ENCODE data around the gene COQ10A.

GRCh38 chr12:56260921-56261320 is 5.8 kb upstream of the COQ10A start:
- TF ChIP-seq, protein P1, sequence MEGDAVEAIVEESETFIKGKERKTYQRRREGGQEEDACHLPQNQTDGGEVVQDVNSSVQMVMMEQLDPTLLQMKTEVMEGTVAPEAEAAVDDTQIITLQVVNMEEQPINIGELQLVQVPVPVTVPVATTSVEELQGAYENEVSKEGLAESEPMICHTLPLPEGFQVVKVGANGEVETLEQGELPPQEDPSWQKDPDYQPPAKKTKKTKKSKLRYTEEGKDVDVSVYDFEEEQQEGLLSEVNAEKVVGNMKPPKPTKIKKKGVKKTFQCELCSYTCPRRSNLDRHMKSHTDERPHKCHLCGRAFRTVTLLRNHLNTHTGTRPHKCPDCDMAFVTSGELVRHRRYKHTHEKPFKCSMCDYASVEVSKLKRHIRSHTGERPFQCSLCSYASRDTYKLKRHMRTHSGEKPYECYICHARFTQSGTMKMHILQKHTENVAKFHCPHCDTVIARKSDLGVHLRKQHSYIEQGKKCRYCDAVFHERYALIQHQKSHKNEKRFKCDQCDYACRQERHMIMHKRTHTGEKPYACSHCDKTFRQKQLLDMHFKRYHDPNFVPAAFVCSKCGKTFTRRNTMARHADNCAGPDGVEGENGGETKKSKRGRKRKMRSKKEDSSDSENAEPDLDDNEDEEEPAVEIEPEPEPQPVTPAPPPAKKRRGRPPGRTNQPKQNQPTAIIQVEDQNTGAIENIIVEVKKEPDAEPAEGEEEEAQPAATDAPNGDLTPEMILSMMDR (IDR thresholded peaks at IDR 0.05; ENCODE audit: insufficient read depth, low read length, poor library complexity, severe bottlenecking) = no peak
- no peak for TF ChIP-seq EZH2phosphoT487 (conservative IDR thresholded peaks at IDR 0.05; ENCODE audit: low read length)

Measured in SU-DHL-6 (cell line).